DOHH2 (cell line): Measurements from ENCODE around the gene COPA.

Source experiments
- CTCF ChIP-seq: fragments of 200-600 bp; sonication (generic); IDR thresholded peaks from one replicate; pipeline ENCODE4 v1.5.1; 2014; ENCODE audit warnings: antibody characterized with exemption, mild to moderate bottlenecking, low read depth, low read length; ENCODE audit not compliant: poor library complexity, severe bottlenecking
- EZH2phosphoT487 ChIP-seq: fragments of 200-600 bp; sonication (generic); IDR thresholded peaks from 2 replicates; pipeline ENCODE4 v1.6.1; 2017; ENCODE audit warnings: borderline replicate concordance, mild to moderate bottlenecking, antibody characterized with exemption, low read length, moderate library complexity, mixed read lengths

GRCh38 chr1:160357286-160358002 is 14.4 kb upstream of the COPA start:
- TF ChIP-seq CTCF (no peak), EZH2phosphoT487 (no peak)
